NCI-H446 (cell line): ENCODE measurements around the gene NSUN5.
"Not testable (repeated sequence)": the region's sequence is repeated elsewhere in the genome, so short reads cannot be mapped to it uniquely, and the experiment has no call there.

Experiments
- DNase-seq, 2 experiments: peaks; one replicate each; lab custom pipeline; 2025; lab: John Stamatoyannopoulos, UW

The NSUN5 gene

GRCh38 chr7:73308665-73309214 lies at the start of gene NSUN5:
Gene NSUN5 (minus strand): TSS chr7:73308826. CDS start chr7:73308790, 36 bp downstream.
- peak in 1 of 2 experiments; percentile 33 for DNase-seq

GRCh38 chr7:73356159-73356558 lies 47.5 kb upstream of the NSUN5 start:
- DNase-seq, result no peak

- DNase-seq, result no peak
These were observed 46.2 kb upstream of the NSUN5 start for GRCh38 chr7:73354821-73355220.

- DNase-seq, result no peak
These were observed 45.6 kb upstream of the NSUN5 start for GRCh38 chr7:73354196-73354595.

- DNase-seq, result no peak
These were observed 44.6 kb upstream of the NSUN5 start for GRCh38 chr7:73353243-73353642.

GRCh38 chr7:73352784-73353183 lies 44.2 kb upstream of the NSUN5 start:
- DNase-seq, result no peak

- no peak for DNase-seq
These were observed 43.0 kb upstream of the NSUN5 start for GRCh38 chr7:73351447-73352167.

GRCh38 chr7:73350306-73351068 lies 41.9 kb upstream of the NSUN5 start:
- DNase-seq, result no peak

GRCh38 chr7:73349763-73350162 lies 41.1 kb upstream of the NSUN5 start:
- DNase-seq, result no peak

GRCh38 chr7:73345951-73346350 lies 37.3 kb upstream of the NSUN5 start:
- DNase-seq, result no peak

- no peak for DNase-seq
These were observed 36.9 kb upstream of the NSUN5 start for GRCh38 chr7:73345538-73345937.

- DNase-seq, result no peak
These were observed 35.2 kb upstream of the NSUN5 start for GRCh38 chr7:73343671-73344380.

GRCh38 chr7:73342645-73343044 lies 34.0 kb upstream of the NSUN5 start:
- DNase-seq, result no peak

GRCh38 chr7:73341877-73342276 lies 33.3 kb upstream of the NSUN5 start:
- DNase-seq, result no peak

- DNase-seq, result no peak
These were observed 31.9 kb upstream of the NSUN5 start for GRCh38 chr7:73340514-73340913.

GRCh38 chr7:73338321-73338720 lies 29.7 kb upstream of the NSUN5 start:
- no peak for DNase-seq

GRCh38 chr7:73332447-73332846 lies 23.8 kb upstream of the NSUN5 start:
- no peak for DNase-seq

- DNase-seq, result no peak
These were observed 22.1 kb upstream of the NSUN5 start for GRCh38 chr7:73330772-73331171.

GRCh38 chr7:73329861-73330581 lies 21.4 kb upstream of the NSUN5 start:
- no peak for DNase-seq

- DNase-seq, result no peak
These were observed 20.1 kb upstream of the NSUN5 start for GRCh38 chr7:73328696-73329095.

GRCh38 chr7:73327922-73328321 lies 19.3 kb upstream of the NSUN5 start, which contains the start of the genes FKBP6 and TRIM50:
Gene FKBP6 (plus strand): TSS chr7:73328161. CDS start chr7:73328429, 268 bp downstream.
Gene TRIM50 (minus strand): TSS chr7:73328082. CDS start chr7:73324787, 3,295 bp downstream.
- not testable (repeated sequence) for DNase-seq

GRCh38 chr7:73327449-73327848 lies 18.8 kb upstream of the NSUN5 start:
- DNase-seq, result not testable (repeated sequence)
